ENCODE results near the gene CCDC68. TPM values are rescaled to one million over a fixed set of nuclear protein-coding genes. Genes with fewer than 3 reads are reported as not detected.

The CCDC68 gene
- total and polyA plus RNA-seq, 9 donors: 5.4 to 62.8 (median 11.2) TPM

GRCh38 chr18:54882318-54882717 is 76.9 kb downstream of the CCDC68 start:
- Histone ChIP-seq H3K9me3 (no peaks in the 10 kb centered on the region), H3K27me3 (no peaks in the 10 kb centered on the region), H3K4me3 (no peak overlapping the region), H3K4me1 (ENCODE audit: insufficient read depth) (no peaks in the 10 kb centered on the region), H3K27ac (no peak overlapping the region), H3K36me3 (no peaks in the 10 kb centered on the region)
- DNase-seq: no peak
- TF ChIP-seq EP300 (IDR thresholded peaks at IDR 0.05) (no peak), CTCF (IDR thresholded peaks at IDR 0.05) (no peak), POLR2A (IDR thresholded peaks at IDR 0.05) (no peak)
- intact Hi-C loops (cut with DNase I): no loop called here
- WGBS, 3 donors: 79 to 84% (median 80%) methylated on average over 4 of the region's 4 CpGs

GRCh38 chr18:54881229-54881768 is 78.0 kb downstream of the CCDC68 start:
- TF ChIP-seq EP300 (IDR thresholded peaks at IDR 0.05) (no peak), POLR2A (IDR thresholded peaks at IDR 0.05) (no peak), CTCF (IDR thresholded peaks at IDR 0.05) (no peak)
- intact Hi-C loops (cut with DNase I): no loop called here
- H3K27ac ChIP-seq: no peak overlapping the region
- H3K4me1 ChIP-seq (ENCODE audit: insufficient read depth): no peaks in the 10 kb centered on the region
- H3K27me3 ChIP-seq: no peaks in the 10 kb centered on the region
- H3K4me3 ChIP-seq: no peak overlapping the region
- H3K9me3 ChIP-seq: no peaks in the 10 kb centered on the region
- 21 to 32% (median 31%) methylated on average over 6 of the region's 6 CpGs for WGBS, 3 donors
- DNase-seq: no peak
- no peaks in the 10 kb centered on the region for H3K36me3 ChIP-seq

GRCh38 chr18:54880395-54881105 is 78.7 kb downstream of the CCDC68 start:
- H3K4me1 ChIP-seq (ENCODE audit: insufficient read depth): no peaks in the 10 kb centered on the region
- H3K27me3 ChIP-seq: no peaks in the 10 kb centered on the region
- no peaks in the 10 kb centered on the region for H3K36me3 ChIP-seq
- TF ChIP-seq CTCF (IDR thresholded peaks at IDR 0.05): no peak
- no peak for TF ChIP-seq POLR2A (IDR thresholded peaks at IDR 0.05)
- TF ChIP-seq EP300 (IDR thresholded peaks at IDR 0.05): no peak
- intact Hi-C loops (cut with DNase I): no loop called here
- no peak overlapping the region for H3K4me3 ChIP-seq
- no peak for DNase-seq
- H3K27ac ChIP-seq: no peak overlapping the region
- 58 to 83% (median 80%) methylated on average over 5 of the region's 5 CpGs for WGBS, 3 donors
- no peaks in the 10 kb centered on the region for H3K9me3 ChIP-seq

GRCh38 chr18:54879691-54880090 is 79.6 kb downstream of the CCDC68 start:
- Histone ChIP-seq H3K4me3 (no peak overlapping the region), H3K4me1 (ENCODE audit: insufficient read depth) (no peaks in the 10 kb centered on the region), H3K9me3 (no peaks in the 10 kb centered on the region), H3K27ac (no peak overlapping the region), H3K36me3 (no peaks in the 10 kb centered on the region), H3K27me3 (no peaks in the 10 kb centered on the region)
- no peak for TF ChIP-seq CTCF (IDR thresholded peaks at IDR 0.05)
- whole genome bisulfite sequencing, 3 donors: 85 to 92% (median 87%) methylated on average over 4 of the region's 4 CpGs
- DNase-seq: no peak
- intact Hi-C loops (cut with DNase I): no loop called here
